DND-41 (cell line): ENCODE measurements around the gene SFXN4.

Experiments
- ATAC-seq: fragments of 200-7000 bp; cut with Tn5 transposase; 3 replicates; pipeline ENCODE4 v1.9.1; 2021; ENCODE audit warnings: low read depth; ENCODE audit not compliant: insufficient read depth
- DNase-seq: peaks from one replicate; pipeline ENCODE4 v3.0.0-alpha.2; 2020
- H2AFZ ChIP-seq: 2 replicates; pipeline ENCODE4 v1.6.0; 2012; ENCODE audit warnings: low read depth, low read length
- H3K27ac ChIP-seq: 2 replicates; pipeline ENCODE4 v1.5.1; 2012; ENCODE audit warnings: low read length, inconsistent platforms
- H3K27me3 ChIP-seq: fragments of 200-600 bp; sonication (generic); 2 replicates; pipeline ENCODE4 v1.6.0; 2012; ENCODE audit warnings: low read length, mild to moderate bottlenecking, inconsistent platforms; ENCODE audit not compliant: insufficient read depth, poor library complexity
- H3K36me3 ChIP-seq: 2 replicates; pipeline ENCODE4 v1.5.1; 2012; ENCODE audit warnings: low read length, inconsistent platforms; ENCODE audit not compliant: insufficient read depth
- H3K4me1 ChIP-seq: 2 replicates; pipeline ENCODE4 v1.5.1; 2012; ENCODE audit warnings: mild to moderate bottlenecking, low read length; ENCODE audit not compliant: insufficient read depth
- H3K4me2 ChIP-seq: 2 replicates; pipeline ENCODE4 v1.6.0; 2012; ENCODE audit warnings: mild to moderate bottlenecking, moderate library complexity, low read length, inconsistent platforms; ENCODE audit not compliant: insufficient read depth
- H3K4me3 ChIP-seq, 2 experiments: fragments of 200-600 bp in 1 of 2; shearing (Covaris generic) in 1 of 2; 2 replicates each; pipeline ENCODE4 v1.5.1; 2012 to 2016; ENCODE audit warnings: inconsistent platforms in 2 of 2, low read length in 2 of 2, mild to moderate bottlenecking in 2 of 2, low read depth in 1 of 2, moderate library complexity in 1 of 2
- H3K79me2 ChIP-seq: 2 replicates; pipeline ENCODE4 v1.6.0; 2012; ENCODE audit warnings: low read length, inconsistent platforms; ENCODE audit not compliant: insufficient read depth
- H3K9ac ChIP-seq: 2 replicates; pipeline ENCODE4 v1.6.0; 2012; ENCODE audit warnings: low read depth, mild to moderate bottlenecking, inconsistent platforms, low read length, moderate library complexity
- H3K9me3 ChIP-seq: 2 replicates; pipeline ENCODE4 v1.5.1; 2012; ENCODE audit warnings: low read length, moderate library complexity, mild to moderate bottlenecking, inconsistent platforms; ENCODE audit not compliant: insufficient read depth, severe bottlenecking
- H4K20me1 ChIP-seq: 2 replicates; pipeline ENCODE4 v1.6.0; 2012; ENCODE audit warnings: low read length; ENCODE audit not compliant: insufficient read depth
- EZH2 ChIP-seq: IDR thresholded peaks from 3 replicates; pipeline ENCODE4 v1.6.1; 2012; ENCODE audit warnings: borderline replicate concordance, low read depth, mild to moderate bottlenecking, moderate library complexity, low read length, inconsistent platforms; ENCODE audit not compliant: severe bottlenecking
- TF ChIP-seq, protein P1 (sequence below): IDR thresholded peaks from 2 replicates; pipeline ENCODE4 v1.5.1; 2012; ENCODE audit warnings: borderline replicate concordance, low read length, moderate library complexity, mild to moderate bottlenecking; ENCODE audit not compliant: poor library complexity, severe bottlenecking; ENCODE audit errors: extremely low read depth

The SFXN4 gene

DNA sequence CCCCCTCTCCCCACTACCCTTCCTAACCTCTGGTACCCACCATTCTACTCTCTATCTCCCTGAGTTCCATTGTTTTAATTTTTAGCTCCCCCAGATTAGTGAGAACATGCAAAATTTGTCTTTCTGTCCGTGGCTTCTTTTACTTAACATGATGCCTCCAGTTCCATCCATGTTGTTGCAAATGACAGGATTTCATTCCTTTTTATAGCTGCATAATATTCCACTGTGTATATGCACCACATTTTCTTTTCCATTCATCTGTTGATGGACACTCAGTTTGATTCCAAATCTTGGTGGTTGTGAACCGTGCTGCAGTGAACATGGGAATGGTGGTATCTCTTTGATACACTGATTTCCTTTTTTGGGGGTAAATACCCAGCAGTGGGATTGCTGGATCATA, 39.6 kb downstream of the SFXN4 start:
- H3K9me3 ChIP-seq, result no peaks in the 10 kb centered on the region
- ATAC-seq, result no peak
- no peak overlapping the region for H3K4me2 ChIP-seq
- no peak overlapping the region for H3K4me3 ChIP-seq
- peaks cover 40% of the 10 kb centered on the region for H3K4me1 ChIP-seq
- H3K79me2 ChIP-seq, result peaks cover 42% of the 10 kb centered on the region
- DNase-seq, result no peak
- peak overlapping the region; percentile 55 for H3K27ac ChIP-seq
- no peak for TF ChIP-seq EZH2
- TF ChIP-seq, protein P1, sequence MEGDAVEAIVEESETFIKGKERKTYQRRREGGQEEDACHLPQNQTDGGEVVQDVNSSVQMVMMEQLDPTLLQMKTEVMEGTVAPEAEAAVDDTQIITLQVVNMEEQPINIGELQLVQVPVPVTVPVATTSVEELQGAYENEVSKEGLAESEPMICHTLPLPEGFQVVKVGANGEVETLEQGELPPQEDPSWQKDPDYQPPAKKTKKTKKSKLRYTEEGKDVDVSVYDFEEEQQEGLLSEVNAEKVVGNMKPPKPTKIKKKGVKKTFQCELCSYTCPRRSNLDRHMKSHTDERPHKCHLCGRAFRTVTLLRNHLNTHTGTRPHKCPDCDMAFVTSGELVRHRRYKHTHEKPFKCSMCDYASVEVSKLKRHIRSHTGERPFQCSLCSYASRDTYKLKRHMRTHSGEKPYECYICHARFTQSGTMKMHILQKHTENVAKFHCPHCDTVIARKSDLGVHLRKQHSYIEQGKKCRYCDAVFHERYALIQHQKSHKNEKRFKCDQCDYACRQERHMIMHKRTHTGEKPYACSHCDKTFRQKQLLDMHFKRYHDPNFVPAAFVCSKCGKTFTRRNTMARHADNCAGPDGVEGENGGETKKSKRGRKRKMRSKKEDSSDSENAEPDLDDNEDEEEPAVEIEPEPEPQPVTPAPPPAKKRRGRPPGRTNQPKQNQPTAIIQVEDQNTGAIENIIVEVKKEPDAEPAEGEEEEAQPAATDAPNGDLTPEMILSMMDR, result no peak
- H2AFZ ChIP-seq, result no peak overlapping the region
- H4K20me1 ChIP-seq, result no peaks in the 10 kb centered on the region
- no peak overlapping the region for H3K9ac ChIP-seq
- peaks cover 88% of the 10 kb centered on the region for H3K36me3 ChIP-seq
- no peaks in the 10 kb centered on the region for H3K27me3 ChIP-seq

DNA sequence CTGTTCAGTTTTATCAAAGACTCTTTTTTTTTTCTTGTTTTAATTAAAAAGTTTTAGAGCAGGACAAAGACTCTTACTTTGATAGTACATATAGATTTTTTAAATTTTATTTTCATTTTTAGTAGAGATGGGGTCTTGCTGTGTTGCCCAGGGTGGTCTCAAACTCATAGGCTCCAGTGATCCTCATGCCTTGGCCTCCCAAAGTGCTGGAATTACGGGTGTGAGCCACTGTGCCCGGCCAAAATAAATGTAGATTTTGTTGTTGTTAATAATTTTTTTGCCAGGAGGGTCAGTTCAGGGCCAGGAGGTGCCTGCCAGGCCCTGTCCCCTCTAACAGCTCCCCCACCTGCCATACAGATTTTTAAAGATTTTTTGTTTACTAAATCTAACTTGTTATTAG, 44.6 kb downstream of the SFXN4 start:
- H3K4me3 ChIP-seq, result no peak overlapping the region
- TF ChIP-seq EZH2, result no peak
- TF ChIP-seq, protein P1, result no peak
- H2AFZ ChIP-seq, result no peak overlapping the region
- no peaks in the 10 kb centered on the region for H3K4me1 ChIP-seq
- DNase-seq (no peak), ATAC-seq (no peak)
- H3K79me2 ChIP-seq, result peaks cover 48% of the 10 kb centered on the region
- no peaks in the 10 kb centered on the region for H4K20me1 ChIP-seq
- H3K27me3 ChIP-seq, result no peaks in the 10 kb centered on the region
- peak overlapping the region; percentile 22; the same call in 1 of the 2 replicates for H3K27ac ChIP-seq
- no peak overlapping the region for H3K4me2 ChIP-seq
- H3K9ac ChIP-seq, result no peak overlapping the region
- H3K36me3 ChIP-seq, result peaks cover 94% of the 10 kb centered on the region
- H3K9me3 ChIP-seq, result no peaks in the 10 kb centered on the region

DNA sequence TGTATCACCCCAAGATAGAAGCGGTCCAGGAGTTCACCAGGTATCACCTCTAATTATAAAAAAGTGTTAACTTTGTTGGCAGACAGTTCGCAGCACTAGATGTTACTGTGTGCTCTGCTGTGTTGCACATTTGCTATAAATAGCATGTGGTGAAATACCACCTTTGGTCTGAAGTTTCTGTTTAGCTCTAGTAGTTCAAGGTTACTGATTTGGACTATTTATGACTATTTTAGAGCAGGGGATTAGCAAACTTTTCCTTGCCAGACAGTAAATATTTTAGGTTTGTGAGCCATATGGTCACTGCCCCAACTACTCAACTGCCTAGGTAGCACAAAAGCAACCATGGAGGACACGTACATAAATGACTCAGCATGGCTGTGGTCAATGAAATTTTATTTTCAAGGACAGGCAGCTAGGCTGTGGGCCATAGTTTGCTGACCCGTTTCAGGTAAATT, 45.1 kb downstream of the SFXN4 start:
- Histone ChIP-seq H3K27me3 (no peaks in the 10 kb centered on the region), H3K4me1 (no peaks in the 10 kb centered on the region), H3K27ac (peak overlapping the region; percentile 22; the same call in 1 of the 2 replicates), H3K4me3 (no peak overlapping the region), H4K20me1 (no peaks in the 10 kb centered on the region), H3K36me3 (peaks cover 92% of the 10 kb centered on the region), H3K79me2 (peaks cover 44% of the 10 kb centered on the region), H3K9ac (no peak overlapping the region), H3K9me3 (no peaks in the 10 kb centered on the region), H3K4me2 (no peak overlapping the region), H2AFZ (no peak overlapping the region)
- ATAC-seq (no peak), DNase-seq (no peak)
- TF ChIP-seq, protein P1, result no peak
- no peak for TF ChIP-seq EZH2

DNA sequence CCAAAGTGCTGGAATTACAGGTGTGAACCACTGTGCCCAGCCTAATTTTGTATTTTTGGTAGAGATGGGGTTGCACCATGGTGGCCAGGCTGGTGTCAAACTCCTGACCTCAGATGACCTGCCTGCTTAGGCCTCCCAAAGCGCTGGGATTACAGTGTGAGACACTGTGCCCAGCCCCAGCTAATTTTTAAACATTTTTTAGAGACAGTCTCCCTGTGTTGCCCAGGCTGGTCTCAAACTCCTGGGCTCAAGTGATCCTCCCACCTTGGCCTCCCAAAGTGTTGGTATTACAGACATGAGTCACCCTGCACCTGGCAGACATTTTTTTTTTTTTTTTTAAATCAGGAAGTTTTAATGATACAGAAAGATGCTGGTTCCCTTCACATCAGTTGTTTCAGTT, 46.1 kb downstream of the SFXN4 start:
- peaks cover 89% of the 10 kb centered on the region for H3K36me3 ChIP-seq
- ATAC-seq, result no peak
- no peaks in the 10 kb centered on the region for H4K20me1 ChIP-seq
- H3K9ac ChIP-seq, result no peak overlapping the region
- H3K9me3 ChIP-seq, result no peaks in the 10 kb centered on the region
- DNase-seq, result no peak
- no peak overlapping the region for H3K4me2 ChIP-seq
- H3K27ac ChIP-seq, result peak overlapping the region; percentile 35; the same call in 1 of the 2 replicates
- H3K79me2 ChIP-seq, result peaks cover 42% of the 10 kb centered on the region
- no peaks in the 10 kb centered on the region for H3K27me3 ChIP-seq
- TF ChIP-seq EZH2, result no peak
- TF ChIP-seq, protein P1, result no peak
- H3K4me1 ChIP-seq, result no peaks in the 10 kb centered on the region
- no peak overlapping the region for H2AFZ ChIP-seq
- no peak overlapping the region for H3K4me3 ChIP-seq
